ENCODE data around the gene EXOSC1. TPM values are rescaled to one million over a fixed set of nuclear protein-coding genes. Genes with fewer than 3 reads are reported as not detected.

EXOSC1 gene
- total and polyA plus RNA-seq, 2 of the 13 experiments (the other 11 are each of a cell fraction or from before 2014, with no cell fraction given) = 36.3 to 39.9 TPM

GRCh38 chr10:97463363-97464132 lies 17.7 kb upstream of the EXOSC1 start (continued):
- TF ChIP-seq ZHX2 (IDR thresholded peaks at IDR 0.05; ENCODE audit: low read depth) (no peak), ZHX2 (CRISPR knock-in tag; IDR thresholded peaks at IDR 0.05; ENCODE audit: borderline replicate concordance) (no peak), PHF5A (CRISPR knock-in tag; IDR thresholded peaks at IDR 0.05; ENCODE audit: low read depth, unreplicated experiment) (no peak), KDM5B (CRISPR knock-in tag; IDR thresholded peaks at IDR 0.05; ENCODE audit: borderline replicate concordance) (no peak), ARID5B (CRISPR knock-in tag; IDR thresholded peaks at IDR 0.05) (peak; percentile 53; the same call in 1 of the 2 replicates), ZNF275 (CRISPR knock-in tag; IDR thresholded peaks at IDR 0.05; ENCODE audit: borderline replicate concordance) (no peak), ZNF563 (CRISPR knock-in tag; IDR thresholded peaks at IDR 0.05) (no peak), ZSCAN31 (CRISPR knock-in tag; IDR thresholded peaks at IDR 0.05; ENCODE audit: low read depth) (peak; percentile 25; the same call in 1 of the 2 replicates), SALL1 (CRISPR knock-in tag; IDR thresholded peaks at IDR 0.05) (peak; percentile 60), POGK (CRISPR knock-in tag; conservative IDR thresholded peaks at IDR 0.05) (0 out of 2 replicates have a peak, but pooled peaks have one; percentile 43), KAT8 (CRISPR knock-in tag; IDR thresholded peaks at IDR 0.05) (peak; percentile 62), NFYC (CRISPR knock-in tag; IDR thresholded peaks at IDR 0.05) (no peak), NCOA2 (CRISPR knock-in tag; IDR thresholded peaks at IDR 0.05) (0 out of 2 replicates have a peak, but pooled peaks have one; percentile 32), ERF (CRISPR knock-in tag; IDR thresholded peaks at IDR 0.05) (peak; percentile 41; the same call in 1 of the 2 replicates), FOXJ3 (CRISPR knock-in tag; IDR thresholded peaks at IDR 0.05; ENCODE audit: borderline replicate concordance) (no peak), KMT2A (CRISPR knock-in tag; IDR thresholded peaks at IDR 0.05) (0 out of 2 replicates have a peak, but pooled peaks have one; percentile 47)

All from HepG2 (cell line).